ENCODE results near the gene GRHPR.
A peak's percentile ranks its signal among the peaks of the same experiment; 100 is the strongest.

GRHPR gene

GRCh38 chr9:37466037-37466709 lies 43.7 kb downstream of the GRHPR start (continued):
- TF ChIP-seq PRDM2 (tag by site-specific recombination; IDR thresholded peaks at IDR 0.05; ENCODE audit: borderline replicate concordance) (no peak), ZNF16 (tag by site-specific recombination; IDR thresholded peaks at IDR 0.05; ENCODE audit: low read depth) (no peak), ZBTB21 (tag by site-specific recombination; IDR thresholded peaks at IDR 0.05) (no peak), ZNF670 (tag by site-specific recombination; IDR thresholded peaks at IDR 0.05; ENCODE audit: low read depth) (no peak), REST (tag by site-specific recombination; IDR thresholded peaks at IDR 0.05) (peak; percentile 72), ZNF394 (tag by site-specific recombination; IDR thresholded peaks at IDR 0.05; ENCODE audit: borderline replicate concordance) (no peak), ZNF184 (tag by site-specific recombination; IDR thresholded peaks at IDR 0.05) (no peak), KLF8 (tag by site-specific recombination; IDR thresholded peaks at IDR 0.05) (peak; percentile 22; the same call in 1 of the 2 replicates), HIC1 (tag by site-specific recombination; IDR thresholded peaks at IDR 0.05) (peak; percentile 83; the same call in 1 of the 2 replicates), ZNF146 (tag by site-specific recombination; IDR thresholded peaks at IDR 0.05) (no peak), ZNF132 (tag by site-specific recombination; IDR thresholded peaks at IDR 0.05; ENCODE audit: borderline replicate concordance) (no peak), ZNF639 (tag by site-specific recombination; IDR thresholded peaks at IDR 0.05) (no peak), ZNF48 (tag by site-specific recombination; IDR thresholded peaks at IDR 0.05) (no peak), ZBTB49 (tag by site-specific recombination; IDR thresholded peaks at IDR 0.05; ENCODE audit: low read depth) (no peak), KLF9 (tag by site-specific recombination; IDR thresholded peaks at IDR 0.05; ENCODE audit: low read depth) (peak; percentile 61), ZNF692 (tag by site-specific recombination; IDR thresholded peaks at IDR 0.05) (no peak), ZBTB1 (tag by site-specific recombination; IDR thresholded peaks at IDR 0.05) (no peak), ZNF521 (tag by site-specific recombination; IDR thresholded peaks at IDR 0.05) (no peak), BCL11A (tag by site-specific recombination; IDR thresholded peaks at IDR 0.05; ENCODE audit: low read depth) (0 out of 2 replicates have a peak, but pooled peaks have one; percentile 19), ZNF174 (tag by site-specific recombination; IDR thresholded peaks at IDR 0.05) (no peak), MYNN (tag by site-specific recombination; IDR thresholded peaks at IDR 0.05; ENCODE audit: borderline replicate concordance) (no peak), ZNF248 (tag by site-specific recombination; IDR thresholded peaks at IDR 0.05) (no peak)
